GM18867 (cell line): ENCODE measurements around the gene URGCP.
"Not testable (repeated sequence)": the region's sequence is repeated elsewhere in the genome, so short reads cannot be mapped to it uniquely, and the experiment has no call there.

Experiments
- ATAC-seq: cut with Tn5 transposase; IDR thresholded peaks from one replicate; pipeline ENCODE4 v1.9.1; 2021; ENCODE audit warnings: mild to moderate bottlenecking, moderate library complexity; ENCODE audit not compliant: unreplicated experiment

The URGCP gene

GRCh38 chr7:43915907-43916306, 9.5 kb upstream of the URGCP start:
- ATAC-seq, result no peak

DNA sequence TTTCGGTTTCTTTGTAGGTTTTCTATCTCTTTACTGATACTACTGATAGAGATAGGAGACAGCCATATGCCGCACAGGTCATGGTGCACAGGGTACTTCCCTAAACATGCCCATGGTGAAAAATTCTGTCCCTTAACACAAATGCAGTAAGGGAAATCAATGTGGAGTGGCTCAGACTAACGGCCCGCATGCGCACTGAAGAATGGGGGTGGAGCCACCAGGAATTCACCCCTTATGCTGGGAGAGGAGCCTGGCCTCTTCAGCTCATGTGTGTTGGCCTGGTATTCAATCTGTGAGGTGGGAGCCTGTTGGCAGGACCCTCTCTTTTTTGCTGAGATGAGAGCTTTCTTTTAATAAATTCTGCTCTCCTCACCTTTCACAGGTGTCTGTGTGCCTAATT, 8.4 kb upstream of the URGCP start:
- ATAC-seq, result no peak

DNA sequence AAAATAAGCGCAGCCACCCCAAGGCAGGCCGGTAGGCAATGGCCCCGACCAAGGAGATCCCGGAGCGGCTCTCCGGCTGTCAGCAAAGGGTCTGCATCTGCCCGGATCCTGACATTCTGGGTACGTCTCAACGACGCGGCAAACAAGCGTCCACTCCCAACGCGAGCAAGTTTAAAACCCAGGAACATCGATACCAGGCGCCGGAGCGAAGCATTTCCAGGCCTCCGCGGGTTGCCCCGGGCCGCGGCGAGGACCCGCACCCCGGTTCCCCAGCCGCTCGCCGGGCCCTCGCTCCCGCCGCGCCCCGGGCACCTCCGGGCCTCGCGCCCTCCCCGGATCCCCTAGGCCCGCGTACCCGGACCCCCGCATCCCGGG, 453 bp downstream of the URGCP start:
- no peak for ATAC-seq

- ATAC-seq, result no peak
Observed at GRCh38 chr7:43905209-43905946, 1.0 kb downstream of the URGCP start.

DNA sequence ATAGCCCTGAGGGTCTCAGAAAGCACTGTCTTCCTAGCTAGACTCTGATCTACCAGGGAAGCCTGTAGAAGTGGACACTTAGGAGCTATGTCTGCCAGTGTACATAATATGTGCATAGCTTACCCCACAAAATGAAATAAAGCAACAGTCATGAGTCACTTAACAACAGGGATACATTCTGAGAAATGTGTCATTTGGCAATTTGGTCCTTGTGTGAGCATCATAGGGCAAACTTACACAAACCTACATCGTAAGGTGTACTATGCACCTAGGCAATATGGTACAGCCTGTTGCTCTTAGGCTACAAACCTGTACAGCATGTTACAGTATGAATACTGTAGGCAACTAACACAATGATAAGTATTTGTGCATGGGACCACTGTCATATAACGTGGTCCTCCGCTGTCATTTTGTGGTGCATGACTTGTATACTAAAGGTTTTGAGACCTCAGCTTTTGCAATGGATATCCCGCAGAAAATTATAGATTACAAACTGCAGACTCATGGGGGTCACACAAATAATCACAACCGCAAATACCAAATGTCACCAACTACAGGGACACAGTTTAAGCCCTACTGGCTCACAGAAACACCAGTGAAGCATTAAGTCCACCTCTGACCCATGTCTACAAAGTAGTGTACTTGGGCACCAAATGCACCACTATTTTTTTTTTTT, 1.7 kb downstream of the URGCP start:
- ATAC-seq, result no peak

DNA sequence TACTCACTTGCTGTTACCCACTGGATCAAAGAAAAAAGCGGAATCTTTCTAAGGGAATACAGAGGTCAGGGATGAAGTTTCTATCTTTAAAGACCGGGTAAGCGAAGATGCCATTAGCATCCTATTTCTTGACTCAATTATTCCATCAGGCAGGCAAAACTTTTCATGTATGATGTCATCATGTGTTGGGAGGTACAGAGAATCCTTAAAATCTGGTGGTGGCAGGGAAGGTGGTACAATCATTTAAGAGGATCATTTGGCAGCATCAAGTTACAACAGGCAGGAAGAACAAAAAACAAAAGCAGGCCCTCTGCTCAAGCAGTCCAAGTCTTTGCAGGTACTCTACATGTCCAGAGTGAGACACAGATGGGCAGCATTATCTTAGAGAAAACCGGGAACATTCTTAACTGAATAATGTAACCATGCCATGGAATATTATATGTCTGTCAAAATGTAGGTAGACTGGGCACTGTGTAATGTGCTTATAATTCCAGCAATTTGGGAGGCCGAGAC, 3.8 kb downstream of the URGCP start:
- no peak for ATAC-seq

- not testable (repeated sequence) for ATAC-seq
Observed at GRCh38 chr7:43898571-43898970, 7.8 kb downstream of the URGCP start.

DNA sequence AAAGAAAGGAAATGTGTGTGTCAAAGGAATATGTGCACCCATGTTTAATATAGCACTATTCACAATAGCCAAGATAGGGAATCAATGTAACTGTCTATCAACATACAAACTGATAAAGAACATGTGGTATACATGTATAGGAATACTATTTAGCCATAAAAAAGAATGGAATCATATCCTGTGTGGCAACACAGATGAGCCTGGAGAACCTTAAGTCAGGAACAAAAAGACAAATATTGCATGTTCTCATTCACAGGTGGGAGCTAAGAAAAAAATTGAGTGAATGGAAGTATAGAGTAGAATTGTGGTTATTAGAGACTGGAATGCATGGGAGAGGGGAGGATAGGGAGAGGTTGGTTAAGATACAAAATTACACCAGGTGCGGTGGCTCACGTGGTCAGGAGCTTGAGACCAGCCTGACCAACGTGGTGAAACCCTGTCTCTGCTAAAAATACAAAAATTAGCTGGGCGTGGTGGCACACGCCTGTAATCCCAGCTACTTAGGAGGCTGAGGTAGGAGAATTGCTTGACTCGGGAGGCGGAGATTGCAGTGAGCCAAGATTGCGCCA, 10.5 kb downstream of the URGCP start:
- ATAC-seq, result no peak

DNA sequence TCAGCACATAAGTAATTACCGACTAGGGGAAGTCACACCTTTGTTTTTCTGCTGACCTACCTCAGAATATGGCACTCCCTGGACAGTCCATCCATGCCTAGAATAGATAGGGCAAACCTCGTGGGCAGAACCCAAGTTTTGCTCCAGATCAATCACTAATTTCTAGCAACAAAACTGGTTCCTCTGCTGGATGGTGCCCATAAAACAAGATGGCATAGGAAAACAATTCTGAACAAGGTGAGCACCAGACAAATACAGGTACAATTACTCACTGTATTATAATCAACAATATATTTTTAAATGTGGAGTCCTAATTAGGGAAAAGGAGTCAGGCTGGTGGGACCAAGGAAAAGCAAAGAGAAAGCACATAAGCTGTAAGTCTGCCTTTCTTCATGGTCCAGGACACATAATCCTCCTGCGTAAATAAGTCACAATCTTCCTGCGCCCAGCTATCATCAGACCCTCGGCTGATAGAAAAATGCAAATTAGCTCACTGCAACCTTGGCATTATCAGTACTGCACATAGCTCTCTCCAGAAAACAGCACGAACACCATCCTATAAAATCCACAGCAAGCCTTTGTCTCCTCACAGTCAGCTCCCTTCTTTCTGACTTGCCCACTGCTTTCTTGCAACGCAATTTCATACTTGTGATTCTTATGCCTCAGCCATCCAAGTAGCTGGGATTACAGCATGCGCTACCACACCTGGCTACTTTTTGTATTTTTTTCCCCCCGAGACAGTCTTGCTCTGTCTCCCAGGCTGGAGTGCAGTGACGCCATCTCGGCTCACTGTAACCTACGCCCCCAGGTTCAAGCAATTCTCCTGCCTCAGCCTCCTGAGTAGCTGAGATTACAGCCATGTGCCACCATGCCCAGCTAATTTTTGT, 15.1 kb downstream of the URGCP start:
- no peak for ATAC-seq

DNA sequence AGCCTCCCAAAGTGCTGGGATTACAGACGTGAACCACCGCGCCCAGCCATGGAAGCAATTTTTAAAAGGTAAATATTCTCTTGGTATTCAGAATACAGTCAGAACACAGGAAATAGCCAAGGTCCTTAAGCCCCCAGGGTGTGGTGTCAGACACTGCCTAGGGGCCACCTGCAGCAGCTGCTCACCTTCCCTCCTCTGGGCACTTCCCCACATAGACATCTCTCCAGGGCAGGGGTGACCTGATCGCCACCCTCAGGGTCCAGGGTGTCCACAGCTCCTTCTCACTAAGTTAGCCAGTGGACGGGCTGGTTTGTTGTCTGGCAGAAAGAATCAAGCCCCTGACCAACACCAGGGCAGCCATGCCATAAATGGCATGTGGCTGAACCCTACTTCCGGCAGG, 15.9 kb downstream of the URGCP start:
- no peak for ATAC-seq

DNA sequence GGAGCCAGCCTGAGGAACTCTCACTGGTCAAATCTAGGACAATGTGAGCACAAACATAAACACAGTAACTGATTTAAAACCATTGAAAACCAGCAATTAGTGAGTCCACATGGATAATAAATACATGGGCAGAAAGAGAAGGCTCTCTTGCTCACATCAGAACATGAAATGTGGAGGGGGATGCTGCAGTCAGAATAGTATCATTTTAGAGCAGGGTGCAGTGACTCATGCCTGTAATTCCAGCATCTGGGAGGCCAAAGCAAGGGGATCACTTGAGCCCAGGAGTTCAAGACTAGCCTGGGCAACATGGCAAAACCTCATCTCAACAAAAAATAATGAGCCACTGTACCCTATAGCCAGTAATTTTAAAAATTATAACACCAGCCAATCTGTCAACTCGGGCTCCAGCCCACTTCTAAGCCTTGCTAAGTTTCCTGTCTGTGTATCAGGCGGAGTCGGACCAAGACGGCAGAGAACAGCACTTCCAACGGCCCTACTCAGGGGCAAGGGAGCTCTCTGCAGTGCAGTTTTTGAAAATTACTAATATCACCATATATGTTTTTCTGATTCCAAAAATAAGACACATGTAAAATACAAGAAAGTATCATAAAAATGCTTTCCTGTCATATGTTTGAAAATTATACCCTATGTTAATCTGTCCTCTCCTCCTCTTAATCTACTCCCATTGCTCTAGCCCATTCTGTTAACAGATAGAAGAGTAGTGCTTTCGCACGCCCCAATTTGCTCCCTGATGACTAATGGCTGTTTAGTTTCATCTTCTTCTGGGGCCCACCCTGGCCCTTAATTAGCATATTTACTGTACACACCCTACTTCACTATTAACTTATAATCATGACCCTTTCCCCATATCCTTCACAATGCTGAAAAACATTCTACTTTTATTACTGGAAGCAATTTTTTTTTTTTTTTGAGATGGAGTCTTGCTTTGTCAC, 17.1 kb downstream of the URGCP start:
- no peak for ATAC-seq

GRCh38 chr7:43884617-43885016, 21.8 kb downstream of the URGCP start:
- no peak for ATAC-seq

DNA sequence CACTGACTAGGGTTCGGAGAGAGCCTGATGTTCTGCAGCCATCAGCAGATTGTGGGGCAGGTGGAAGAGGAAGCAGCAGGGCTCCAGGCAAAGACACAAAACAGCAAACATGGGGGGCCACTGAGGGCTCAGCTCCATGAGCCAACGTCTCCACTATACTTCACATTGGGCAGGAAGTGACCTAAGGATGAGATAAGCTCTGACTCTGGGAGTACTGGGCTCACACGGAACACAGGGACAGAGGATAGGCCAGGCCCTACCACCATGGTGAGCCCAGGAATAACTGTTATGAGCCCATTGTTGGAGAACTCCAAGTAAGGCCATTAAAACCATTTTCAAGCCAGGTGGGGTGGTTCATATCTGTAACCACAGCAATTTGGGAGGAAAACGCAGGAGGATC, 22.2 kb downstream of the URGCP start:
- no peak for ATAC-seq

DNA sequence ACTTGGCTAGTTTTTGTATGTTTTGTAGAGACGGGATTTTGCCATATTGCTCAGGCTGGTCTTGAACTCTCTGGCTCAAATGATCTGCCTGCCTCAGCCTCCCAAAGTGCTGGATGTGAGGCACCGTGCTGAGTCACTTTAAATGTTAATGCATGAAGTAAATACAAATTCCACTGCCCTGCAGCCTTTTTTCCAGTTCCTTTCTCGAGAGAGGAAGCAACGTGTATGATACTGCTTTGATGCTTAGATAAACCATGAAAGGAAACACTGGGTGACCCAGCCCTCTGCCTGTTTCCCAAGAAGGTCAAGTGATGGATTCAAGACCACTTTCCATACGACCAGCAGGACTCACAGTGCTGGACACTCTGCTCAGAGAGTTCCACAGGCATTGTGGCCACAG, 25.8 kb downstream of the URGCP start:
- ATAC-seq, result no peak

DNA sequence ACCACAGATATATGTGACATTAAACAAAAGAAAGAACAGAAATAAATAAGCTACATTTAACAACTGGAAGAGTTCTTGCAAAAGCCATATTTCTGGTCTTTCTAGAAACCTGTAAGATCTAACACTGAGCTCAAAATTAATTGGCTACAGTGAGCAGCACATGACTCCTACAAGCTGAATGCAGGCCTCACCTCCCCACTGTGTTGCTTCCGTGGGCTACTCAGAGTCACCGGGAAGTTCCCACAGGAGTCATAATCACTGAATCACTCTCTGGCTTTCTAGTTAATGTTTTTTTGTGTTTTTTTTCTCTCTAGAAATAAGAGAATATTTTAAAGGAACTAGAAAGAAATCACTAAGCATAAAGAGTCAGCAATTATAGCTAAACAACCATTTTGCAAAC, 26.9 kb downstream of the URGCP start:
- ATAC-seq, result no peak

- no peak for ATAC-seq
Observed at GRCh38 chr7:43878867-43879266, 27.5 kb downstream of the URGCP start.

DNA sequence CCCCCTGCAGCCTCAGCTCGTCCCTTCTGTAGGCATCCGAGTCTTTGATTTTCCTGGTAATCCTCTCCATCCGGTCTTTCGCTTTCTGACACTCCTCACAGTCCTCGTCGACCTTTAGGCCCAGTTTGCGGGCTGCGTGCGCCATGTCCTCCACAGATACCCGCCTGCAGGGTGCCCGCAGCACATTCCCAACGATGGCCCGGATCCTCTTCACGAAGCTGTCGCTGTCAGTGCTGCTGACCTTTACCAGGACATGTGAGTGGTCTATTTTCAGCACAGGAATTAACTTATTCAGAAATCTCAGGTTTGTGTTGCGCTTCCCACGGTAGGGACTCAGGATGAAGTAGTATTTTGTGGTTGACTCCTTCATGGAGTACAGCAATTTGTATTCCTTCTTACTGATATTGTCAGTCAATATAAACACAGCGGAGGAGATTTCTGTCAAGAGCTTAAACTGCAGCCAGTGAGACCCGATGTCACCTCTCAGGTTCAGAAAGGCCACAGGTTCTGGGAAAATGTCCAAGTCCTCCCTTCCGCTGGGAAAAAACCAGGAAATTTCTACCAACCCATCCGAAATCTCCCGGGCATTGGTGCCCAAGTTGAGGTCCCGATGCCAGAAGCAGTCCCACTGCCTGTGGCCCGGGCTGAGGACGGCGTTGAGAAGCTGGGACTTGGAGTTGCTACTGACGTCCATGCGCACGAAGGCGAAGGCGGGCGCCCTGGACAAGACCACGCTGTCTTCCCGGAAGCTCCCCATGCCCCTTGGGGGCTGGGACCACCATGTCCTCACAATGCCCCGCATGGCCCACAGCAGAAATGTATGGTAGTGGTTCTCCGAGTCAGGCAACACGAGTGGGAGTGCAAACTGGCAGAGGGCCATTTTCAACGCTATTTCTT, 28.2 kb downstream of the URGCP start:
- no peak for ATAC-seq

- no peak for ATAC-seq
Observed at GRCh38 chr7:43876976-43877745, 29.2 kb downstream of the URGCP start.
